Fibroblast of lung (primary cell): ENCODE measurements around the gene LCE1B.

Source experiments
- EZH2 ChIP-seq: IDR thresholded peaks from 2 replicates; pipeline ENCODE4 v1.5.1; 2012; ENCODE audit warnings: low read length, control low read depth, mild to moderate bottlenecking; ENCODE audit errors: missing control alignments
- TF ChIP-seq, protein P1 (sequence below), 2 donors: IDR thresholded peaks in 1 of 2; conservative IDR thresholded peaks in 1 of 2; 1 replicate in 1 of 2; 2 replicates in 1 of 2; pipeline ENCODE4 v1.5.1; 2011 to 2012; ENCODE audit warnings: low read length in 2 of 2, control low read depth in 1 of 2, inconsistent platforms in 1 of 2, low read depth in 1 of 2, mild to moderate bottlenecking in 1 of 2

DNA sequence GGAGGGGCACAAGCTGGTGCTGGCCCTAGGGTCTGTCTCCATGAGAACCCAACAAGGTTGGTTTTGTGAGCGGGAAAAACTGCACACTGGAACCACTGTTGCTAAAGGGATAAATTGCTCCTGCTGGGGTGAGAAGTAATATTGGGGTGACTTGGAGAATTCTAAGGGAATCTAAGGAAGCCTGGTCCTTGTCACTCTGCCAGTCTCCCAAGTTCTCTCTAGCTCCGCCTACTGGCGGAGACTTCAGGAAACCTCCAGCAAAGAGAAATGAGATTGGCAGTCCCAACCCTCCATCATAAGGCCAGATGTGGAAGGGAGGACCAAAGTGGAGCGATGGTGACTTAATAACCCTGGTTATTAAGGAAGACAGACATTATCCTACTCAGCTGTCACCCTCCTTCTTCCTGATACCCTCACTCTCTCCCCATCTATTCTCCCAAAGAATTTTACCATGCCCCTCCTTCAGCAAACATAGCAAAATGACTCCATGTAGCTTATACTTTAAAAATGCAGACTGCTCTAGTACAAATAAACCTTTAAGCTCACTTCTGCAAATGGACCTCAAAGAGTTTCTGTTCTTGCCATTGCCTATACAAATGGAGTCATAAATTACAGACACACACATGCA lies 34.1 kb upstream of the LCE1B start:
- TF ChIP-seq, protein P1, sequence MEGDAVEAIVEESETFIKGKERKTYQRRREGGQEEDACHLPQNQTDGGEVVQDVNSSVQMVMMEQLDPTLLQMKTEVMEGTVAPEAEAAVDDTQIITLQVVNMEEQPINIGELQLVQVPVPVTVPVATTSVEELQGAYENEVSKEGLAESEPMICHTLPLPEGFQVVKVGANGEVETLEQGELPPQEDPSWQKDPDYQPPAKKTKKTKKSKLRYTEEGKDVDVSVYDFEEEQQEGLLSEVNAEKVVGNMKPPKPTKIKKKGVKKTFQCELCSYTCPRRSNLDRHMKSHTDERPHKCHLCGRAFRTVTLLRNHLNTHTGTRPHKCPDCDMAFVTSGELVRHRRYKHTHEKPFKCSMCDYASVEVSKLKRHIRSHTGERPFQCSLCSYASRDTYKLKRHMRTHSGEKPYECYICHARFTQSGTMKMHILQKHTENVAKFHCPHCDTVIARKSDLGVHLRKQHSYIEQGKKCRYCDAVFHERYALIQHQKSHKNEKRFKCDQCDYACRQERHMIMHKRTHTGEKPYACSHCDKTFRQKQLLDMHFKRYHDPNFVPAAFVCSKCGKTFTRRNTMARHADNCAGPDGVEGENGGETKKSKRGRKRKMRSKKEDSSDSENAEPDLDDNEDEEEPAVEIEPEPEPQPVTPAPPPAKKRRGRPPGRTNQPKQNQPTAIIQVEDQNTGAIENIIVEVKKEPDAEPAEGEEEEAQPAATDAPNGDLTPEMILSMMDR (conservative IDR thresholded peaks at IDR 0.05 in 1 of 2, IDR thresholded peaks at IDR 0.05 in 1 of 2; ENCODE audit: low read depth in 1 of 2, low read length in 2 of 2) = peak; percentile 17 to 24
- TF ChIP-seq EZH2 = no peak
